ENCODE results near the gene C13orf42. TPM values are rescaled to one million over a fixed set of nuclear protein-coding genes. Genes with fewer than 3 reads are reported as not detected.
A peak's percentile ranks its signal among the peaks of the same experiment; 100 is the strongest.
"Not testable (repeated sequence)": the region's sequence is repeated elsewhere in the genome, so short reads cannot be mapped to it uniquely, and the experiment has no call there.

The C13orf42 gene
- total RNA-seq, 1 experiment from 2014 or later, result not detected

- H3K27me3 ChIP-seq (ENCODE audit: low read length), result no peaks in the 10 kb centered on the region
- no peaks in the 10 kb centered on the region for H4K20me1 ChIP-seq (ENCODE audit: insufficient read depth, low read depth, low read length)
- H3K9me3 ChIP-seq (ENCODE audit: low read length), result no peaks in the 10 kb centered on the region
- no peaks in the 10 kb centered on the region for H3K4me1 ChIP-seq (ENCODE audit: low read length)
- H3K4me3 ChIP-seq (ENCODE audit: low read length), result no peak overlapping the region
- H3K4me2 ChIP-seq (ENCODE audit: low read depth, low read length, poor library complexity, severe bottlenecking), result no peak overlapping the region
- no peak overlapping the region for H3K27ac ChIP-seq (ENCODE audit: low read length)
- H3K9me2 ChIP-seq (replicated peaks; ENCODE audit: insufficient read depth, low read length), result no peaks in the 10 kb centered on the region
- H3K9ac ChIP-seq (ENCODE audit: low read length), result no peak overlapping the region
- H2AFZ ChIP-seq (ENCODE audit: low read length), result no peak overlapping the region
- H3K79me2 ChIP-seq (ENCODE audit: low read length), result no peaks in the 10 kb centered on the region
- no peak for DNase-seq
- no peaks in the 10 kb centered on the region for H3K36me3 ChIP-seq (ENCODE audit: insufficient read depth, low read length)
Measured at GRCh38 chr13:51093574-51093973, 17.5 kb downstream of the C13orf42 start.

- Histone ChIP-seq H3K36me3 (ENCODE audit: insufficient read depth, low read length) (no peaks in the 10 kb centered on the region), H3K9me3 (ENCODE audit: low read length) (no peaks in the 10 kb centered on the region), H3K27ac (ENCODE audit: low read length) (no peak overlapping the region), H2AFZ (ENCODE audit: low read length) (no peak overlapping the region), H3K9me2 (replicated peaks; ENCODE audit: insufficient read depth, low read length) (no peaks in the 10 kb centered on the region), H3K4me3 (ENCODE audit: low read length) (no peak overlapping the region), H3K4me1 (ENCODE audit: low read length) (no peaks in the 10 kb centered on the region), H3K79me2 (ENCODE audit: low read length) (no peaks in the 10 kb centered on the region), H3K4me2 (ENCODE audit: low read depth, low read length, poor library complexity, severe bottlenecking) (no peak overlapping the region), H3K27me3 (ENCODE audit: low read length) (no peaks in the 10 kb centered on the region), H3K9ac (ENCODE audit: low read length) (no peak overlapping the region), H4K20me1 (ENCODE audit: insufficient read depth, low read depth, low read length) (no peaks in the 10 kb centered on the region)
- no peak for DNase-seq
Measured at GRCh38 chr13:51091839-51092238, 19.2 kb downstream of the C13orf42 start.

- Histone ChIP-seq H3K27ac (ENCODE audit: low read length) (no peak overlapping the region), H3K4me1 (ENCODE audit: low read length) (no peaks in the 10 kb centered on the region), H3K4me3 (ENCODE audit: low read length) (no peak overlapping the region), H3K9ac (ENCODE audit: low read length) (no peak overlapping the region), H3K4me2 (ENCODE audit: low read depth, low read length, poor library complexity, severe bottlenecking) (no peak overlapping the region), H3K9me2 (replicated peaks; ENCODE audit: insufficient read depth, low read length) (no peaks in the 10 kb centered on the region), H3K27me3 (ENCODE audit: low read length) (no peaks in the 10 kb centered on the region), H2AFZ (ENCODE audit: low read length) (no peak overlapping the region), H3K9me3 (ENCODE audit: low read length) (no peaks in the 10 kb centered on the region), H3K36me3 (ENCODE audit: insufficient read depth, low read length) (no peaks in the 10 kb centered on the region), H3K79me2 (ENCODE audit: low read length) (no peaks in the 10 kb centered on the region), H4K20me1 (ENCODE audit: insufficient read depth, low read depth, low read length) (no peaks in the 10 kb centered on the region)
- no peak for DNase-seq
Measured at GRCh38 chr13:51083706-51084105, 27.4 kb downstream of the C13orf42 start.

- H3K36me3 ChIP-seq (ENCODE audit: insufficient read depth, low read length); H3K4me1 ChIP-seq (ENCODE audit: low read length); H3K79me2 ChIP-seq (ENCODE audit: low read length); H3K4me2 ChIP-seq (ENCODE audit: low read depth, low read length, poor library complexity, severe bottlenecking); DNase-seq; H3K27ac ChIP-seq (ENCODE audit: low read length); H3K4me3 ChIP-seq (ENCODE audit: low read length); H3K27me3 ChIP-seq (ENCODE audit: low read length); H3K9me2 ChIP-seq (replicated peaks; ENCODE audit: insufficient read depth, low read length); H4K20me1 ChIP-seq (ENCODE audit: insufficient read depth, low read depth, low read length); H3K9ac ChIP-seq (ENCODE audit: low read length); H3K9me3 ChIP-seq (ENCODE audit: low read length); H2AFZ ChIP-seq (ENCODE audit: low read length): not testable (repeated sequence)
Measured at GRCh38 chr13:51080478-51081065, 30.5 kb downstream of the C13orf42 start.

- no peaks in the 10 kb centered on the region for H3K79me2 ChIP-seq (ENCODE audit: low read length)
- H3K27me3 ChIP-seq (ENCODE audit: low read length), result no peaks in the 10 kb centered on the region
- H4K20me1 ChIP-seq (ENCODE audit: insufficient read depth, low read depth, low read length), result 0 out of 2 replicates have a peak, but pooled peaks cover 3% of the 10 kb centered on the region
- no peaks in the 10 kb centered on the region for H3K36me3 ChIP-seq (ENCODE audit: insufficient read depth, low read length)
- peaks cover 4% of the 10 kb centered on the region for H3K4me1 ChIP-seq (ENCODE audit: low read length)
- no peak overlapping the region for H2AFZ ChIP-seq (ENCODE audit: low read length)
- no peak overlapping the region for H3K9ac ChIP-seq (ENCODE audit: low read length)
- DNase-seq, result no peak
- H3K9me3 ChIP-seq (ENCODE audit: low read length), result no peaks in the 10 kb centered on the region
- no peak overlapping the region for H3K4me2 ChIP-seq (ENCODE audit: low read depth, low read length, poor library complexity, severe bottlenecking)
- H3K9me2 ChIP-seq (replicated peaks; ENCODE audit: insufficient read depth, low read length), result no peaks in the 10 kb centered on the region
- no peak overlapping the region for H3K27ac ChIP-seq (ENCODE audit: low read length)
- no peak overlapping the region for H3K4me3 ChIP-seq (ENCODE audit: low read length)
Measured at GRCh38 chr13:51071493-51071892, 39.6 kb downstream of the C13orf42 start.

- Histone ChIP-seq H3K9me2 (replicated peaks; ENCODE audit: insufficient read depth, low read length) (no peaks in the 10 kb centered on the region), H3K4me1 (ENCODE audit: low read length) (peaks cover 4% of the 10 kb centered on the region), H3K27ac (ENCODE audit: low read length) (no peak overlapping the region), H3K9me3 (ENCODE audit: low read length) (no peaks in the 10 kb centered on the region), H2AFZ (ENCODE audit: low read length) (no peak overlapping the region), H3K9ac (ENCODE audit: low read length) (no peak overlapping the region), H3K4me2 (ENCODE audit: low read depth, low read length, poor library complexity, severe bottlenecking) (no peak overlapping the region), H3K4me3 (ENCODE audit: low read length) (no peak overlapping the region), H4K20me1 (ENCODE audit: insufficient read depth, low read depth, low read length) (0 out of 2 replicates have a peak, but pooled peaks cover 3% of the 10 kb centered on the region), H3K79me2 (ENCODE audit: low read length) (no peaks in the 10 kb centered on the region), H3K36me3 (ENCODE audit: insufficient read depth, low read length) (no peaks in the 10 kb centered on the region), H3K27me3 (ENCODE audit: low read length) (no peaks in the 10 kb centered on the region)
- peak; percentile 91 for DNase-seq
Measured at GRCh38 chr13:51070005-51070649, 40.9 kb downstream of the C13orf42 start.

GRCh38 chr13:51068501-51068900 lies 42.6 kb downstream of the C13orf42 start:
- Histone ChIP-seq H3K9ac (ENCODE audit: low read length) (no peak overlapping the region), H3K27me3 (ENCODE audit: low read length) (no peaks in the 10 kb centered on the region), H3K4me3 (ENCODE audit: low read length) (no peak overlapping the region), H3K4me1 (ENCODE audit: low read length) (peaks cover 4% of the 10 kb centered on the region), H3K9me2 (replicated peaks; ENCODE audit: insufficient read depth, low read length) (no peaks in the 10 kb centered on the region), H4K20me1 (ENCODE audit: insufficient read depth, low read depth, low read length) (0 out of 2 replicates have a peak, but pooled peaks cover 3% of the 10 kb centered on the region), H3K9me3 (ENCODE audit: low read length) (no peaks in the 10 kb centered on the region), H3K79me2 (ENCODE audit: low read length) (no peaks in the 10 kb centered on the region), H3K27ac (ENCODE audit: low read length) (no peak overlapping the region), H2AFZ (ENCODE audit: low read length) (no peak overlapping the region), H3K4me2 (ENCODE audit: low read depth, low read length, poor library complexity, severe bottlenecking) (no peak overlapping the region), H3K36me3 (ENCODE audit: insufficient read depth, low read length) (no peaks in the 10 kb centered on the region)
- no peak for DNase-seq

- no peak overlapping the region for H2AFZ ChIP-seq (ENCODE audit: low read length)
- no peak overlapping the region for H3K4me3 ChIP-seq (ENCODE audit: low read length)
- no peaks in the 10 kb centered on the region for H3K9me3 ChIP-seq (ENCODE audit: low read length)
- no peak overlapping the region for H3K27ac ChIP-seq (ENCODE audit: low read length)
- DNase-seq, result no peak
- H3K27me3 ChIP-seq (ENCODE audit: low read length), result no peaks in the 10 kb centered on the region
- peaks cover 4% of the 10 kb centered on the region for H3K4me1 ChIP-seq (ENCODE audit: low read length)
- no peaks in the 10 kb centered on the region for H3K36me3 ChIP-seq (ENCODE audit: insufficient read depth, low read length)
- no peak overlapping the region for H3K9ac ChIP-seq (ENCODE audit: low read length)
- 0 out of 2 replicates have a peak, but pooled peaks cover 3% of the 10 kb centered on the region for H4K20me1 ChIP-seq (ENCODE audit: insufficient read depth, low read depth, low read length)
- no peak overlapping the region for H3K4me2 ChIP-seq (ENCODE audit: low read depth, low read length, poor library complexity, severe bottlenecking)
- H3K9me2 ChIP-seq (replicated peaks; ENCODE audit: insufficient read depth, low read length), result no peaks in the 10 kb centered on the region
- H3K79me2 ChIP-seq (ENCODE audit: low read length), result no peaks in the 10 kb centered on the region
Measured at GRCh38 chr13:51067706-51068105, 43.4 kb downstream of the C13orf42 start.

All from Karpas-422 (cell line).